ENCODE measurements around the gene FSIP1.

FSIP1 gene

DNA sequence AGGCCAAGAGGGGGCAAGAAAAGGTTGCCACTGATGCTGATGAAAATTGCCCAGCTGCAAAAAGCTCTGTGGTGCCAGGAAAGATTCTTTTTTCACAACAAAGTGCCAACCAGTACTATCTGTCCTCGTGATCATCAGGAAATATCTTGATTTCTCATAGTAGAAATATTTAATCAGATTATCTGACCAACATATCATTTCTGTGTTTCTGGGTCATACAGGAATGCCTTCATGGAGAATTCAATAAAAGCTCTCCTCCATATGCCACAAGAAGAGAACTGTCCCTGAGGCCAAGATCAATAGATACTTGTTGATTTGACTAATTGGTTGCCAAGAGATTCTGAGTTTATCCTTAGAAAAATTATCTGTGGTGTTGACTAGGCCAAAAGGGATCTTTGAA is 63.5 kb downstream of the FSIP1 start:
- DNase-seq = no peak

DNA sequence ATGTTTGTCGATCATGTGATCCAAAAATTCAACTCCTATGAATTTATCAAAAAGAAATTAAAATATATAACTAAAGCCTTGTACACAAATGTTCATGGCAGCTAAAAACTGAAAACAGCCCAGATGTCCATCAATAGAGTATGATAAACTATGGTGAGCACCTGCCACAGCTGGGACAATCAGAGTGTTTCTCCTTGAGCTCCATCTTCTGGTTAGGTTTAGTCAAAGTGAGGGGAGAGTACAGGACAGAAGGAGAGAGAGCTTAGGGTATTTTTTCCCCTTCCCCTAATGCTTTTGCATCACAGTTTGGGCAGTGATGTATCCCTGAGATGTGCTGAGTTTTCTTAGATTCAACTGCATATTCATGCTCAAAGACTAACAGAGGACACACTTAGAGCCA is 65.5 kb downstream of the FSIP1 start:
- DNase-seq = no peak

DNA sequence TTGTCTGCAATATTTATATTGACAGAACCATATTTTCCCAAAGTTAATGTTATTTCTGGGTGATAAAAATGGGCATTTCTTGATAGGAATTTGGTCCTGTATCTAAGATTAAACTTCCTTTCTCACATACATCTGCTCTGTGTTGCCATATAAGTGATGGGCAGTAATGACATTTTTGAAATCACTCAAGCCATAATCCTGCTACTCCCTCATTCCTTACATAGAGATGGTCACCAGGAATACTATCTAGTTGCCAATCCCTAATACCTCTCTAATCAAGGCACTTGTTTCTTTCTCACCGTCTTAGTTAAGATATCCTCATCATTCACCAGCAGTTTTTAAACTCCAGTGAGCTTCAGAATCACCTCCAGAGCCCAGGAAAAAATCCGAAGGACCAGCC is 68.4 kb downstream of the FSIP1 start:
- DNase-seq = no peak

DNA sequence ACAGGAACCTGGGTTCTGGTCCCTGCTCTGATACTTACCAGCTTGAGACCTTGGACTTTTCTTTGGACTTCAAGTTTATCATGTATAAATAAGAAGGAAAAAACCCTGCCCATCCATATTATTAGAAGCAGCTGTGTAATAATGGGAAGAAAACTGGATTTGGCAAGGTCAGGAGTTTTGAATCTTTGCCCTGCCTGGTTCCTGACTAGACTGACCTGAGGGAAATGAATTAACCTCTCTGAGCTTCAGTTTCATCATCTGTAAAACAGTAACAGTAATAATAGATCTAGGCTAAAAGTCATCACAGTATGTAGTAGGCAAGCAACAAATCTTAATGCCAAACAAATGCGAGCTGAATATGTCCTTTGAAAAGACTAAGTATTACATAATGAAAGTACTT is 68.8 kb downstream of the FSIP1 start:
- no peak for DNase-seq

DNA sequence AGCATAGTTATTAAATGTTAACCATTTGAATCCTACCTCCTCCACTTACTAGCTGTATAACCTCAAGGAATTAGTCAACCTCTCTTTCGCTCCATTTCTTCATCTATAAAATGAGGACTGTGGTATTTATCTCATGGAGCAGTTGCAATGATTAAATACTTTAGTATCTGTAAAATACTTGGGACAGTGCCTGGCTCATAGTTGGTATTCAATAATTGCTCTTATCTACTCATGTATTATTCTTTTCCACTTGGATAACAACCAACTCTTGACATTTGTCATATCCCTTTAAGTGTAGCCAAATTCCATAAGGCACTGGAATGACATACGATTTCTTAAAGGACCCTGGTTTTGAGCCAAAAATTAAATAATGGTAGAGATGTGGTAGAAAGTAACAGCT is 72.0 kb downstream of the FSIP1 start:
- no peak for DNase-seq

DNA sequence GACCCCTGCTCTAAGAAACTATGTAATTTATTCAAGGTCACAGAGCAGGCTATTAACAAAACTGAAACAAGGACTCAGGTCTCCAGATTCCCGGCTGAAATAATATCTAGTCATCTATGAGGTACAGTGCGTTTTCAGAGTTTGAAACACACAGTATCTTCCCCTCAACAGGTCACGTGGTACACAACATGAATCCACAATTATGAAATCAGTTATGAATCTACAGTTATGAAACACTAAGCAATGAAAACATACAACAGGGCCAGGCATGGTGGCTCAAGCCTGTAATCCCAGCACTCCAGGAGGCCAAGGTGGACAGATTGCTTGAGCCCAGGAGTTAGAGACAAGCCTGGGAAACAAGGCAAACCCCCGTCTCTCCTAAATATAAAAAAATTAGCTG is 72.7 kb downstream of the FSIP1 start:
- DNase-seq = no peak

DNA sequence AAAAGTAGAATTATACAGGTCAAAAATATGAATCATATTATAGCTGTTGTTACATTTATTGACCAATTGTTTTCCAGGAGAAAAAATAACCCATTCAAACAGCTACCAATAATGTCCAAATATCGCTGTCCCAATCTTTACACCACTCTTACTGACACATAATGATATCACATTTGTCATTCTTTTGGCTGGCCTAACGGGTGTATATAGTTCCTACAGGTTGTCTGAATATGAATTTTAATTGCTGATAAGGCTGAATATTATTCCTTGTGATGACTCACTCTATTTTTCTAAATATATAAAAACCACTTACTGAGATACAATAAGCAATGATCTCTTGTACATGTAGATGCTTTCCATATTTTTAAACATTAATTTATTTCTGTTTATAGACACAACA is 76.4 kb downstream of the FSIP1 start:
- no peak for DNase-seq

DNA sequence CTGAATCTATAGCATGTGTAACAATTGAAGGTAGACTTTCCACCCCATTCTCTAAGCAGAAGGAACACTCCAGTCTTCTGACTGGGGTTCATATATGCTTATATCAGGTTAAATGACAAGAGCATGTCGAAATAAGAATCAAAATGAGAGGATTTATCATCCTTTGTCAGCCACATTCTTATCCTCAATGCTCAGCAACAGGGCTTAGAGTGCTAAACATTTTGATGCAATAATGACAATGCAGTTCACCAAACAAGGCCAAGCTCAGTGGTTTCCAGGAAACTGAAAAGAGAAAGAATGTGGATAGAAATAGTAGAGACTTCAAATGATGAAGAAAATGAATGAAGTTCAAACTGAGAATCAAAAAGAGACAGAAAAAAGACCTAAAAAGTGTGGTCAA is 78.0 kb downstream of the FSIP1 start:
- DNase-seq = no peak

DNA sequence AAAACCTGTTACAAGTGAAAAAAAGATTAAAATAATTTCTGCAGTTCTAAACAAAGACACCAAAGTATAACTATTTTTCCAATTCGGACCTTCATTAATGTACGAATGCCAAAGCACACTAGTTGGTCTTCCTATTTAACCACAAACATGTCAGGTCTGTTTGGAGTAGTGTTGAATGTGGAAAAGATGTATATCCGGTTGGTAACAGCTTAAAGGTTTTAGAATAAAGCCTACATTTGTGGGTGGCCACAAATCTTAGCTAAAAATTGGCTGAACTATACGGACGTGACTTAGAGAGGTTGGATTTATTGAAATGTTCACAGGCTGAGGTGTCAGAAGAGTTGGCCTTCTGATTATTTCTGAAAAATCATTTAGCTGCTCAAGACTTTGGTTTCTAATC is 78.4 kb downstream of the FSIP1 start:
- no peak for DNase-seq

DNA sequence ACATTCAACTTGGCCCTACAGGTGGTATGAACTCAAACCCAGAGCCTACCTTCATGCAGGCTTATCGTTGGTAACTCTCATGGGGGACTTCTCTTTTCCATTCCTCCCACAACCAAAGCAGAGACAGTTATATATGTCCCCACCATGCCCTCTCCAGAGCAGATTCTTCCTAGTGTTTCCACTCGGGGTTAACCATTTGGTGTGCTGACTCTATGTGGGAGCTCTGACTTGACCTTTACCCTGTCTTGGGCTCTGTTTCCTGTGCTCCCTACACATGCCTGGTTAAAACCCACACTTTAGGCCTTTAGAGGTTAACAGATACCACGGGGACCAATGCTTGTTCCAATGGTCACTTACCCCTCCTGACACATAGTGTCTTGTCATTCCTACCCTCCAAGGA is 80.7 kb downstream of the FSIP1 start:
- no peak for DNase-seq

DNA sequence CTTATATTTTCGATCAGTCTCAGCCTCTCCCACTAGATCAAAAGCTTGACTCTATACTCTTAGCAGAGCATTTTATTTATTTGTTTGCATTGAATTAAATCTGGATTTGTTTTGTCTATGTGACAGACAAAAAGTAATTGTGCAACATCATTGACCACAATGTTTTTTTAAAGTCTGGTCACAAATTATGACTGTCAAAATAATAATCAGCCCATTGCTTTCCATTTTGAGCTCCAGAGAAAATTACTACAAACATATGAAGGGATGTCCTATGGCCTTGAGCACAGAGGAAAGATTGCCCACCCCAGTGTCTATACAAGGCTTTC is 82.3 kb downstream of the FSIP1 start:
- no peak for DNase-seq

DNA sequence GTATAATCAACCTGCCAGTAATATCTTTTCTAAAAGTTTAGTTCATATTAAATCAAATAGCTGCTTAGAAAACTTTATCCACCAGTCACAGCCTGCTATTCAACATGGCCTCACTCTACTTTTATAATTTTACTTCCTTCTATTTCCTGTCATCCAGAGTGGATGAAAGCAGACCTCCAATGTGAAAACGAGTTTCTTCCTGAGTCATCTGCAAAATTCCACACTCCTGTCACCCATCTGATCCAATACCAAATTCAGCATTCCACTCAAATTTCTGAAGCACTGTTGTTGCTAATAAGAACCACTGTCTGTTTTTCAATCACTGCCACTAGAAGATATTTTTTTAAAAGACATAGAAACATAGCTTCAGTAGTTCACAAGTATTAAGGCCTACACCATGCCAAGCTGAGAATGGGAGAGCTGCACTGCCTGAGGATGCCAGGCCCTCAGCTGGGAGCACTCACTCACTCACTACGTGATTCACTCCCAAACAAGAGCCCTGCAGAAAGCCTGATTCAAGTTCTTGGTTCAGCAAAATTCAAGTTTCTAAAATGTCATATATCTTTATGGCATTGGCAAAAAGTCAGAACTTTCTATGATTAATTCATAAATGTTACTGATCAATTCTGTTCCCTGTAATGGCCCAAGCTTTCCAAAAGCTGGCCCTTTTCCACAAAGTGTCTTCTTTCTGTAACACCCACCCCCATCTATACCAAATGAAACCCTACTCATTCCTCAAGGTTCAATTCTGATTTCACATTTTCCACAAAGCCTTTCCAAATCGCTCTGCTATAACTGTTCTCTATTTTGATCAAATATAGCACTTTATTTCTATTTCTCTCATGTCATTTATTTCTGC is 82.9 kb downstream of the FSIP1 start:
- no peak for DNase-seq

DNA sequence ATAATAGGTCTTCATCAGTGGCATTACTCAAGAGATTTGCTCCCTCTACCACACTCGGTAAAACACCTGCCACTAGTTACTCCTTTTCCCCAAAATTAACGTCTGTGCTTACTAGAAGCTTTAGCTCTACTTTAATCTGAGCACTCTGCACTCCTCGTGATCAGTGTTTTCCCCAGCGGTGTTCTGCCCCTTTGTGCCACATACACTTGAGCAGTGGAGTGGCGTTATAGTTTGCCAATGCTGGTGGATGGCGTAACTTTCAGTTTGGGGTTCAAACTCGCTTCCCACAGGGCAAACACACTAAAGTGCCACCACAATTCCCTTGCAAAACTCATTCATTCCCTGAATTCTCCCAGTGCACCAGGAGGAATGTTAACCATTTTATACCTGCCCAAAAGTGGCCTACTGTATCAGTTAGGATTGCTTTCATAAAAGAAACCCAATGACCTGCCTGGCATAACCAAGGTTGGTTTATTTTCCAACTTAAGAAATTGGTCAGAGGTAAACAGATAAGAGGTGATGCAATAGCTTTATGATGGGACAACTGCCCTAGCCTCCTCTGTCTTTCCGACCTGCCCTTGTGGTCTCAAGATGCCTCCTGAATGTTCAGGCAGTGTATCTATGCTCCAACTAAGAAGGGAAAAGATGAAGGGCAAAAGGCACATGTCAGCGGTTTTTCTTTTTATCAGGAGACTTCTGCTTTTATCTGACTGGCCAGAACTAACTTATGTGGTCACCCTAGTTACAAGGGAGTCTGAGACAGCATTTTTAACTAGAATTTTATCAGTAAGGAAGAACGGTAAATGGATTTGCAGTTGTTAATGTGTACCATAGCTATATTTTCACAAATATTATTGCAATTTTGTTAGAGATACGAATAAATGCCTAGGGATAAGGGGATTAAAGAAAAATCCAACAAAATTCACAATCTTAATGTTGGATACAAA is 83.9 kb downstream of the FSIP1 start:
- DNase-seq = no peak

DNA sequence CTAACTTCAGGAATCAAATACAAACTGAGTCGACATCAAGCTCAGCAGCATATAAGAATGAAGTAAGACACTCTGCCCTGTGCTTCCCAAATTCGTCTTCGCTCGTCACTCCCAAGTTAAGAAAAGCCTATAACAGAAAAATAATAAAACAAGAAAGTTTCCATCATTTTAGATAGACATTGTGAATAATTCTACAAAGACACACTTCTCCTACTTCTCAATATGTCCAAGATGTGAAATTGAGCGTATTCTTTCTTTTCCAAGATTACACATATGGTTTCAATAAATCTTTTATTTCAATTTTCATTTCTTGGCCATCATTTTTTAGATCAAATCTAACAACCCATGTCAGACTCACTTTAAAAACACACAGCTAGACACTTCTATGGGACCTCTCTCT is 85.1 kb downstream of the FSIP1 start:
- DNase-seq = no peak

DNA sequence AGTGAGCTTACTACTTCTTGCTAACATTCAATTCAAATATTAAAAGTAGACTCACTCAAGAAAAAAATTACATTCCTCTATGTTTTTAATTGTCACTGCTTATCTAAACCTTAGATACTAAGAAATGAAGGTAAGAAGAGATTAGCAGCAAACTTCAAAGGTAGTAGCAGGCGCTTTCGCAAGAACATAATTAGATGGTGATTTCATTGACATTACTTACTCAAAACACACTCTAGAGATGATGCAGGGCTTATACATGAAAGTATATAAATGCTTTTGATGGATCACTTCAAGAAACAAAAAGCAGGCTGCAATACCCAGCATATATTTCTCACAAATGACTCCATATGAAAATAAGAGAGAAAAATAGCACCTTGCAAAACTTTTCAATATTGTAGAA is 86.8 kb downstream of the FSIP1 start:
- DNase-seq = no peak

DNA sequence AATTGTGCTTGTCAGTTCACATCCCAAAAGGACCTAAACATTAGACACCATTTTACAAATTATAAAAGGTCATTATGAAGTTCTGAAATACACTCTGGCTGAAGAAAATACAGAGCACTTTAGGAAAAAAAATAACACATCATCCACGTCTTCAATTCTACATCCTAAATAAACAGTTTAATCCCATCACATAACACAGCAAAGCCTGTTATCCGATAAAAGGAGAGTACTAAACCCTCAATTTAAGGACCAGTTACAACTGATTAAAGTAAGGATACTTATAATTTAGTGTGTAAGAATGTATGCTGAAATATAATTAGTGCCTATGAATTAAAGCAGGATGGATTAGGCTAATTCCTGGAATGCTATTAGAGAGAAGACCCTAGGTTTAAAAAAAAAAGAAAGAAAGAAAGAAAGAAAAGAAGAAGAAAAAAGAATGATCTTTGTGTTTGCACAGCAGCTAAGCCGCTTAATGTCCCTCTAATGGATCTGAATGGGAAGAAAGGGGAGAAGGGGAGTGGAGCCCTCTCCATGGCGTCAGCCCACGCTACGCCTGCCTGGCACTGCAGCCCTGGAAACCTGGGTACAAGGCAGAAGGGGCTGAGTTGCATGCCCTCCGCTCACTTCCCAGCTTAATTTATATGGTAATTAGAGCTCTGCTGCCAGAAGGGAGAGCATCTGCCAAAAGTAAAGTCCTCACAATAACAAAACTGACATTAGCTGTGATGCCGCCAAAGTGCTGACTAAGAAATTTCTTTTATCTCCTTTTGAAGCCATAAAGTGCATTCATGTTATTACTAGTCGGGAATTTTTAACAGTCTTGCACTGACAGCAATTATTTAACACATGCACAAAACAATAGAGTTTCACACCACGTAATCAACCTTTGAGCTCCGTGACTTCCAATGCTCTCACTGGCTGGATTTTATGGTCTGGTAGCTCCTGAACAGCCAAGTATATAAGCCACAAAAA is 90.0 kb downstream of the FSIP1 start:
- no peak for DNase-seq

DNA sequence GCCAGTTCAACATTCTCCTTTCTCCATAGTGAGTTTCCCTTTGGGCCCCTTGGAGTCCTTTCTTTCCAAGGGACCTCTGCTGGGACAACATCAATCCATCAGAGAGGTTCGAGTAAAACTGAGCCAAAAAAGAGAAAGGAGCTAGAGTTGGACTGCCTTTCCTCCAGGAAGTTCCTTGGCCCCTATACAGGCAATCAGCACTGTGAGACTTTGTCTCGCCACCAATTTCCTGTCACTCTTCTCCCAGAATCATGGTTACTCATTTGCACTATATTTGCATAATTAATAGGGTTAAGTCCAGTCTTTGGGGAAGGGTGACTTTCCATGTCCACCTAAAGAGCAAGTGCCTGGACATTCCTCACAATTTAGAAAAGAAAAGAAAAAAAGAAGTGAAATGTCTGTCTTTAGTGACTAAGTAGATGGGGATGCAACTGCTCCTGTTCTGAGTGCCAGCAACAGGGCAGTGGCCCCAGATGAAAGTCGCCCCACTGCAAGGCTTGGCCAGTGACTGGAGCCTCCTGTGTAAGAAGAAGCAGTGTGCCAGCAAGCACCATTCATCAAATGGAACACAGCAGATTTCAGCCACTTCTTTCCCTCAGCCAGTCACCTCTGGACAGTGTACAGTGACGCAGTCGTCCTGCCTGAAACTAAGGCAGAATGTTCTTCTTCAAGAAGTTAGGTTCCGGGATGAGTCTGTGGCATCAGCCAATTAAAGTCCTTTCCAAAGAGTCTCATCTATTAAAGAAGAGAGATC is 91.6 kb downstream of the FSIP1 start:
- DNase-seq = no peak

DNA sequence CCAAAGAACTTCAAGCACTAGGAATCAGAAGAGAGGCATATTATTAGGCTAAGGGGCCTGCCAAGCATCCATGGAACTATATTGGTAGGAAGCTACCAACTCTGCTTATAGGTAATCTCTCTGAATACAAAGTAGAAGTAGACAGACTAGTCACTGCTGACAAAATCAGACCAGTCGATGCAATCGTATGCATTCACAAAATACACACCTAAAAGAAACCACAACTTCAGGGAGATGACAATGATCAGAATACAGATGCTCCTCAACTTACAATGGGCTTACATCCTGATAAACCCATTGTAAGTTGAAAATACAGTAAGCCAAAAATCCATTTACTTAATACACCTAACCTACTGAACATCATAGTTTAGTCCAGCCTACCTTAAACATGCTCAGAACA is 94.7 kb downstream of the FSIP1 start:
- no peak for DNase-seq

DNA sequence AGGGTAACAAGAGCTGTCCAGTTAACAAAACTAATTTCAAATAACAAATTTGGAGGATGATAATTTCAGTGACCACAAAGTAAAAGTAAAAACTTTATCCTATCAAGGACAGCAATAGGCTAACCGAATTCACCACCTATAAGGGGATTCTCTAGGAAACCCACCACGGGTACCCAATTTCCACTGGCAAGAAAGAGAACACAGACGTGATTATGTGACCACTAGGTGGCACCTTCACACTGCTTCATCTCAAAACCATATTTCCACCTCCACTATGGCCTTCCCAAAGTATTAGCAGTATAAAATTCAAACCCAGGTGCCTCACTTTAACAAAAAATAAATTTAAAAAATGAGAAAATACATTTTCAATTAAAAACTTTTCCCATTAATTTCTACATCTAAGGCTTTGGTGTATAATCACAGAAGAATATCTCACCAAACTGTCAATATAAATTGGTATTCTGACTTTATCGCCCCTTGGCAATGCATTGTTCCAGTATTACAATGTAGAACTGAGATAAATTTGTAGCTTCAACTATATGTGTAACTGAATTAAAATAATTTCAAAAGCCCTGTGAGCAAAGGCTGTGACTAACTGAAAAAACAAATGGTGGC is 96.5 kb downstream of the FSIP1 start:
- DNase-seq = peak in 3 of 6 experiments; percentile 10 to 48 (median 28)

DNA sequence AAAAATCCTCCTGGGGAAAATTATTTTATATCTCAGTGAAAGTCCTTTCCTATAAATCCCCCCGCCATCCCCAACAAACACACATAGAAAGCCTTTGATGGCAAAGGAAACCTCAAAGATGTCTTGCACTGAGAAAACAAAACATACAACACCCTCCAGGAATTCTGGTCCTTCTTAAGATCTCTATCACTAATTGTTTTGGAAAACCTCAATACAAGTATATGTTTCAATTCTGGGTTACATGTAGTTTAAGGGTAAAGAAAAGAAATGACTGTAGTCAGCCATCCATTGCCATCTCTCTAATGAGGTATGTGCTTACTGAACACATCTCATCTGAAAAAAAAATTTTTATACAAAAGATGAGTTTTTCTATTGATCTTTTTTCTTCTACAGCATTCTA is 97.3 kb downstream of the FSIP1 start:
- no peak for DNase-seq

DNA sequence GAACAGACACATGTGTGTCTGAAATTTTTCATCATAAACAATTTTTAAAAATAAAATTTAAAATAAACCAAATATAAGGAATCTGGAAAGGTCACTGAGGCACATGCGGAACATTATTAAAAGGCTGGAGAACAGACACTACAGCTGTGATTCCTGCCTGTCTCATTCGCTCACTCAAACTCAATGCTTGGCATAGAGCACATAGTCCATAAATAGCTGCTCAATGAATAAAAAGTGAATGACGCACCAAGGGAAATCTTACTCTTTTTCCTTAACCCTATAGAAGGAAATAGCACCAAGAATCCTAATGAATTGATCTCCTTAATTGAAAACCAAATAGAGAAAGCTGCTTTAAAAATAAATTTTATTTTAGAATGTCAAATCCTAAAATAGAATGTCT is 98.4 kb downstream of the FSIP1 start:
- DNase-seq = no peak

DNA sequence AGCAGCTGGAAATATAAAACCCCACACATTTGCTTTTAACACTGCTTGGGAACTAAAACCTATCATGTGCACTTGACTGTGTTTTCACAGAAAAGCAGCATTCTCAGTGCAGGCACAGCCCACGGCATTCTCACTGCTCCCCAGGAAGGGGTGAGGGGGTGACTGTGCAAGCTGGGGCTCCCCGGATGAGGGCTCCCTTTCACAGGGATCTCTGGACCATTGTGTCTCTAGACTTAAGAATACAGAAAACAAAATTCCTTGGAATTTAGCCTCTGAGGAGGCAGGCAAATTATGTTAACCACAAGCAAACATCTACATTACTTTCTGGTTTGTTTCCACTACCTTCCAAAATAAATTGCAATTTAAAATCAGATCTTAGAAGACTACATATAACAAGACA is 100.3 kb downstream of the FSIP1 start:
- DNase-seq = no peak

All from stimulated activated naive CD4-positive, alpha-beta T cell (primary cell).